GM19328 (cell line): ENCODE measurements around the gene TMEM63C.
"Not testable (repeated sequence)": the region's sequence is repeated elsewhere in the genome, so short reads cannot be mapped to it uniquely, and the experiment has no call there.

Experiments
- ATAC-seq: cut with Tn5 transposase; IDR thresholded peaks from one replicate; pipeline ENCODE4 v1.9.1; 2021; ENCODE audit warnings: mild to moderate bottlenecking, moderate library complexity; ENCODE audit not compliant: unreplicated experiment

Gene TMEM63C

GRCh38 chr14:77153802-77154201, 27.8 kb upstream of the TMEM63C start:
- ATAC-seq, result no peak

- ATAC-seq, result no peak
Measured at GRCh38 chr14:77154421-77154820, 27.2 kb upstream of the TMEM63C start.

GRCh38 chr14:77155083-77155482, 26.5 kb upstream of the TMEM63C start:
- ATAC-seq, result no peak

GRCh38 chr14:77157740-77158139, 23.9 kb upstream of the TMEM63C start:
- no peak for ATAC-seq

GRCh38 chr14:77158175-77158881, 23.3 kb upstream of the TMEM63C start:
- no peak for ATAC-seq

- no peak for ATAC-seq
Measured at GRCh38 chr14:77158882-77159255, 22.7 kb upstream of the TMEM63C start.

- ATAC-seq, result no peak
Measured at GRCh38 chr14:77161011-77161410, 20.6 kb upstream of the TMEM63C start.

GRCh38 chr14:77170045-77170444, 11.6 kb upstream of the TMEM63C start:
- no peak for ATAC-seq

- no peak for ATAC-seq
Measured at GRCh38 chr14:77172916-77173315, 8.7 kb upstream of the TMEM63C start.

GRCh38 chr14:77173911-77174617, 7.5 kb upstream of the TMEM63C start:
- ATAC-seq, result not testable (repeated sequence)

- ATAC-seq, result no peak
Measured at GRCh38 chr14:77175843-77176242, 5.8 kb upstream of the TMEM63C start.

- no peak for ATAC-seq
Measured at GRCh38 chr14:77177702-77178101, 3.9 kb upstream of the TMEM63C start.

GRCh38 chr14:77178656-77179055, 2.9 kb upstream of the TMEM63C start:
- ATAC-seq, result no peak

GRCh38 chr14:77180726-77181602, 634 bp upstream of the TMEM63C start:
- ATAC-seq, result no peak

- no peak for ATAC-seq
Measured at GRCh38 chr14:77183896-77184295, 2.3 kb downstream of the TMEM63C start.

GRCh38 chr14:77184396-77185092, 2.9 kb downstream of the TMEM63C start:
- no peak for ATAC-seq

- no peak for ATAC-seq
Measured at GRCh38 chr14:77185093-77185465, 3.5 kb downstream of the TMEM63C start.

GRCh38 chr14:77186911-77187648, 5.5 kb downstream of the TMEM63C start:
- ATAC-seq, result no peak

- no peak for ATAC-seq
Measured at GRCh38 chr14:77187649-77188012, 6.0 kb downstream of the TMEM63C start.

GRCh38 chr14:77189479-77189878, 7.9 kb downstream of the TMEM63C start:
- ATAC-seq, result no peak
